SKM-1 (cell line): ENCODE measurements around the gene SIK2.

Source experiments
- DNase-seq: peaks from one replicate; lab custom pipeline; 2025; ENCODE audit not compliant: unreplicated experiment; lab: John Stamatoyannopoulos, UW

SIK2 gene

DNA sequence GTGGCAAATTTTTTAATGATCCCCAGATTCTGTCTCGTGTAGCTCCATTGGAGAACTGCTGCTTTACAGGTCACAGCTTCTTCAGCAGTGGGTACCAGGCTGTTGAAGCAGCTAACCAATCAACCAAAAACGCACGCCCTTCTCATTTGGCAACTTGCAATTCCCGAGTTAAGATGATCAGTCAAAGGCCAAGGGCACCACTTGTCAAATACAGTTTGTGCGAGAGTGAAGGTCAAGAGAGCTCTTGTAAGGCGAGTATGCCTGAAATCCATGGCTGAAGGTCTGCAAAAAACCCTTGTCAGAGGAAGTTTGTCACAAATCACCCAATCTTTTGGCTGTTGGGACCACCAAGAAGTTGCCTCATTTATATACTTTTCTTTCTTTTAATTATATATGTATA lies 176.9 kb downstream of the SIK2 start:
- no peak for DNase-seq
